IPS DF 6.9 (cell line): ENCODE results near the gene MFSD2A.
"Not testable (repeated sequence)": the region's sequence is repeated elsewhere in the genome, so short reads cannot be mapped to it uniquely, and the experiment has no call there.

Experiments
- DNase-seq: peaks from one replicate; pipeline ENCODE4 v3.0.0-alpha.2; 2013; ENCODE audit warnings: low read depth, low spot score
- H3K27ac ChIP-seq: one replicate; pipeline ENCODE4 v1.5.1; 2013; ENCODE audit warnings: low read length, control low read depth
- H3K27me3 ChIP-seq: 2 replicates; pipeline ENCODE4 v1.6.1; 2013; ENCODE audit warnings: mild to moderate bottlenecking, low read length; ENCODE audit not compliant: control insufficient read depth, insufficient read depth
- H3K36me3 ChIP-seq: 2 replicates; pipeline ENCODE4 v1.6.1; 2013; ENCODE audit warnings: low read length; ENCODE audit not compliant: control insufficient read depth, insufficient read depth
- H3K4me1 ChIP-seq: 2 replicates; pipeline ENCODE4 v1.6.1; 2013; ENCODE audit warnings: low read length; ENCODE audit not compliant: control insufficient read depth, insufficient read depth
- H3K4me3 ChIP-seq: 2 replicates; pipeline ENCODE4 v1.5.1; 2013; ENCODE audit warnings: mild to moderate bottlenecking, low read length
- H3K9me3 ChIP-seq: 2 replicates; pipeline ENCODE4 v1.6.1; 2013; ENCODE audit warnings: low read length, inconsistent platforms; ENCODE audit not compliant: control insufficient read depth, insufficient read depth
- WGBS: extraction: QIAGEN DNeasy Blood & Tissue Kit; methylation state at CpG from one replicate; pipeline ENCODE4 v1.1.7; 2013; ENCODE audit warnings: mixed read lengths, missing lambda C conversion rate; ENCODE audit not compliant: insufficient read length, insufficient coverage; 5-methylcytosine and 5-hydroxymethylcytosine counted together

Gene MFSD2A

GRCh38 chr1:39955547-39956539 is 898 bp downstream of the MFSD2A start:
- H3K4me3 ChIP-seq, result peak overlapping the region; percentile 33
- H3K27ac ChIP-seq, result no peak overlapping the region
- peaks cover 4% of the 10 kb centered on the region; the same call in 1 of the 2 replicates for H3K4me1 ChIP-seq
- no peaks in the 10 kb centered on the region for H3K9me3 ChIP-seq
- no CpG with 5 or more reads among the region's 36 CpGs for WGBS
- no peak for DNase-seq
- H3K36me3 ChIP-seq, result peaks cover 4% of the 10 kb centered on the region
- H3K27me3 ChIP-seq, result no peaks in the 10 kb centered on the region; the same call in 1 of the 2 replicates

- Histone ChIP-seq H3K27ac (no peak overlapping the region), H3K4me1 (peaks cover 4% of the 10 kb centered on the region; the same call in 1 of the 2 replicates), H3K4me3 (no peak overlapping the region), H3K36me3 (peaks cover 6% of the 10 kb centered on the region), H3K9me3 (no peaks in the 10 kb centered on the region), H3K27me3 (no peaks in the 10 kb centered on the region; the same call in 1 of the 2 replicates)
- DNase-seq, result no peak
- WGBS, result no CpG with 5 or more reads among the region's 3 CpGs
These were observed 2.5 kb downstream of the MFSD2A start for GRCh38 chr1:39957299-39958015.

DNA sequence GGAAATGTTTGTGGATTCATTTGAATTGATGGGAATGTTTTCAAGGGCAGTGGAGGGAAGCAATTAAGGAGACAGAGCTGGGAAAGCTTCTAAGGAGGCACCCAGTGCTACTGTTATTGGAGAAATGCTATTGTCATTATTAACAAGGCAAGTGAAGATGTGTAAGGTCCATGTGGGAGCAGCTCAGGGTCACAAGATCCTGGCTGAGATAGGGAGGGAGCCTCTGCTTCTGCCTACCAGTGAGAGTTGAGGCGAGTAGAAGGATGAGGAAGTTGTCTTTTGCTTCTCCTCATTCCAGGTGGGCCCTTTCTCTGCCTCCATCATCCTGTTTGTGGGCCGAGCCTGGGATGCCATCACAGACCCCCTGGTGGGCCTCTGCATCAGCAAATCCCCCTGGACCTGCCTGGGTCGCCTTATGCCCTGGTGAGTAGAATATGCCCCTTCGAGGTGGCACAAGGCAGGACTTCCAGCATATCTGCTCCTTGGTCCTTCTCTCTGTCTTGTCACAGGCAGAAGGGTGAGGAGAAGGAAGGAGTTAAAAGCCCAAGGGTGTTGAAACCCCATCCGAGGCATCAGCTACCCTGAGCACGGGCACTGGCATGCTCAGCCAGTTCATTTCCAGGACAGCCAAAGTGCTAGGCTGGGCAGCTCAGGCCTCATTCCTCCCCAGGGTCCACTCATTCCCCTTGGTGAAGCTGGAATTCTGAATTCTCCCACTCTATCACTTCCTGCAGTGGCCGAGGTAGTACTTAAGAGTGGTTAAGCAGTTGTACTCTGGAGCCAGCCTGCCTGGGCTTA is 3.7 kb downstream of the MFSD2A start:
- WGBS, result no CpG with 5 or more reads among the region's 7 CpGs
- DNase-seq, result no peak
- peaks cover 4% of the 10 kb centered on the region; the same call in 1 of the 2 replicates for H3K4me1 ChIP-seq
- H3K9me3 ChIP-seq, result no peaks in the 10 kb centered on the region
- peaks cover 6% of the 10 kb centered on the region for H3K36me3 ChIP-seq
- no peak overlapping the region for H3K27ac ChIP-seq
- no peaks in the 10 kb centered on the region; the same call in 1 of the 2 replicates for H3K27me3 ChIP-seq
- no peak overlapping the region for H3K4me3 ChIP-seq

GRCh38 chr1:39959651-39960333 is 4.8 kb downstream of the MFSD2A start:
- DNase-seq, result no peak
- peaks cover 4% of the 10 kb centered on the region; the same call in 1 of the 2 replicates for H3K4me1 ChIP-seq
- no peak overlapping the region for H3K27ac ChIP-seq
- H3K27me3 ChIP-seq, result no peaks in the 10 kb centered on the region
- H3K9me3 ChIP-seq, result no peaks in the 10 kb centered on the region
- H3K4me3 ChIP-seq, result no peak overlapping the region
- no CpG with 5 or more reads among the region's 12 CpGs for WGBS
- peaks cover 6% of the 10 kb centered on the region for H3K36me3 ChIP-seq

DNA sequence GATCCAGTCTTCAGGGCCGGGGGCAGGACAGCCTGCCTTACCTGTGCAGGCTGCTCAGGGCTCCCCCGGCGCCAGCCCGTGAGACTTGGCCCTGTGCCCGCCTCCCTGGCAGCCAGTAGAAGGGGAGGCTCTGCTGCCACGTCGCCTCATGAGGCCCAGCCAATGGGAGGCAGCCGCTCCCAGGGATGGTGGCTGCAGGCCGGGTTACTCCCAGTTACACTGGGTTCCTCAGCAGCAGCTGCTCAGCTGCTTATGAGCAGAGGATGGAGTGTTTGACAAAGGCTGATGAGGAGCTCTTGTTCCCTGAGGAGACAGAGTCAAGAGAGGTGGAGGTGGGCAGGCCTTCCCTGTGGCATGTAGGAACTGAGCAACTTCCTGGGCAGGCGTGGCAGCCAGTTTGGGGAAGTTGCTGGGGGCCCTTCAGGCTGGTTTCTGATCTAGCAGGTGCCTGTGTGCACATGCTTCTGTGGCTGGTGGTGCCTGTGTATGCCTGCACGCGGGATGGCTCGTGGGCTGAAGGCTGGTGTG is 5.5 kb downstream of the MFSD2A start:
- no peak for DNase-seq
- H3K27me3 ChIP-seq, result no peaks in the 10 kb centered on the region
- no peaks in the 10 kb centered on the region for H3K9me3 ChIP-seq
- H3K27ac ChIP-seq, result no peak overlapping the region
- WGBS, result no CpG with 5 or more reads among the region's 13 CpGs
- peaks cover 6% of the 10 kb centered on the region for H3K36me3 ChIP-seq
- H3K4me3 ChIP-seq, result no peak overlapping the region
- H3K4me1 ChIP-seq, result peaks cover 4% of the 10 kb centered on the region; the same call in 1 of the 2 replicates

DNA sequence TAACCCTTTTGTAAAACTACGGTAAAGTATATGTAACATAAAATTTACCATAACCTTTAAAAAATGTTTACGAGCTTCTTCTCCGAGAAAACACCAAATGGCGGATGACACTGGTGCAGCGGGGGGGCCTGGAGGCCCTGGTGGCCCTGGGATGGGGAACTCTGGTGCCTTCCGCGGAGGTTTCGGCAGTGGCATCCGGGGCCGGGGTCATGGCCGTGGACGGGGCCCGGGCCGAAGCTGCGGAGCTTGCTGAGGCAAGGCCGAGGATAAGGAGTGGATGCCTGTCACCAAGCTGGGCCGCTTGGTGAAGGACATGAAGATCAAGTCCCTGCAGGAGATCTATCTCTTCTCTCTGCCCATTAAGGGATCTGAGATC is 7.5 kb downstream of the MFSD2A start:
- no peaks in the 10 kb centered on the region; the same call in 1 of the 2 replicates for H3K4me1 ChIP-seq
- no peak overlapping the region for H3K4me3 ChIP-seq
- WGBS, result 100% methylated on average over 1 of the region's 17 CpGs
- H3K9me3 ChIP-seq, result no peaks in the 10 kb centered on the region
- no peaks in the 10 kb centered on the region for H3K27me3 ChIP-seq
- peaks cover 19% of the 10 kb centered on the region for H3K36me3 ChIP-seq
- no peak for DNase-seq
- no peak overlapping the region for H3K27ac ChIP-seq

- not testable (repeated sequence) for DNase-seq
These were observed 8.0 kb downstream of the MFSD2A start for GRCh38 chr1:39962964-39963363.

GRCh38 chr1:39964552-39964951 is 9.6 kb downstream of the MFSD2A start:
- H3K4me1 ChIP-seq, result no peaks in the 10 kb centered on the region
- WGBS, result no CpG with 5 or more reads among the region's 4 CpGs
- no peak for DNase-seq

More at GRCh38 chr1:39962964-39963363, 8.0 kb downstream of the MFSD2A start:
- not testable (repeated sequence) for H3K9me3 ChIP-seq, H3K4me3 ChIP-seq, H3K4me1 ChIP-seq, H3K27ac ChIP-seq, H3K27me3 ChIP-seq
- peaks cover 22% of the 10 kb centered on the region for H3K36me3 ChIP-seq
- WGBS, result no CpG with 5 or more reads among the region's 13 CpGs

DNA sequence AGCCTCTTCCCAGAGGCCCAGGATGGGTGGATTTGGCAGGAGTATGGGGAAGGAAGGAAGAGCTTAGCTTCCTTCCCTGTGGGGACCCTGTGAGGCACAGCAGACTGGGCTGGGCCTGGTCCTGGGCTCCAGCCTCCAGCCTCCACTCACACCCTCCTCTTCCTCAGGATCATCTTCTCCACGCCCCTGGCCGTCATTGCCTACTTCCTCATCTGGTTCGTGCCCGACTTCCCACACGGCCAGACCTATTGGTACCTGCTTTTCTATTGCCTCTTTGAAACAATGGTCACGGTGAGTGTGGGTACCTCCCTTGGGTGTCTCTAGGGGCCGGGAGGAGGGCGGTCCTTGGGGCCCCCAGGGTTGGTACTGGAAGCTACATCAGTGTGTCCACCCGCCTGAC is 10.1 kb downstream of the MFSD2A start:
- no peak for DNase-seq
- Histone ChIP-seq H3K27ac (no peak overlapping the region), H3K27me3 (no peaks in the 10 kb centered on the region), H3K4me3 (no peak overlapping the region), H3K36me3 (peaks cover 41% of the 10 kb centered on the region), H3K9me3 (no peaks in the 10 kb centered on the region), H3K4me1 (no peaks in the 10 kb centered on the region)
- WGBS, result no CpG with 5 or more reads among the region's 9 CpGs

More at GRCh38 chr1:39964552-39964951, 9.6 kb downstream of the MFSD2A start:
- no peaks in the 10 kb centered on the region for H3K27me3 ChIP-seq
- no peaks in the 10 kb centered on the region for H3K9me3 ChIP-seq
- H3K27ac ChIP-seq, result no peak overlapping the region
- H3K36me3 ChIP-seq, result peaks cover 38% of the 10 kb centered on the region
- no peak overlapping the region for H3K4me3 ChIP-seq
